Epithelial cell of prostate (primary cell): ENCODE results near the gene ELF1.

Source experiments
- DNase-seq: peaks from one replicate; pipeline ENCODE4 v3.0.0-alpha.2; 2011; ENCODE audit warnings: low read depth, low spot score
- H3K27ac ChIP-seq: fragments of 450-650 bp; 2 replicates; pipeline ENCODE4 v1.5.1; 2017; ENCODE audit warnings: mild to moderate bottlenecking

Gene ELF1

DNA sequence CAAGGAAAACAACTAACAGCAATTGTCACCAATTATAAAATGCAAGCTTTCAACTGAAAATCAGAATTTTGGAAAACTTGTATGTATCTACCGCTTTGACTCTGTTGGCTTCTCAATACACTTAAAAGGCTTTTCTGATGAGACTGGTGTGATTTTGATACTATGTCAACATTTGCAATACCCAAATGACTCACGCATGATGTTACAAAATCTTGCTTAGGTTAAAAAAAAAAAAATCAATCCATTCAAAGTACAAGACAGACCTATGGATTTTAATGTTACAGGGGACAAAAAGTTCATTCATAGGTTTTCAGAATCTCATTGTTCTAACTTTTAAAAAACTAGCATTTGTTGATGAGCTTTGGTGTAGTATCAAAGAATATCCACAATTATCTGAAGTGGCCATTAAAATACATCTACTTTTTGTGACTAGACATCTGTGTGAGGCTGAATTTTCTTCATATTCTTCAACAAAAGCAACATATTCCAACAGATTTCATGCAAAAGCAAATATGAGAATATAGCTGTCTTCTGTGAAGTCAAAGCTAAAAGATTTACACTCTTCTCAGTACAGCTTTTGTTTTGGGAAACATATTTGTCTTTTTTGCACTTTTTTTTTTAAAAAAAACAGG, 10.7 kb downstream of the ELF1 start:
- DNase-seq, result peak; percentile 44
- peak overlapping the region; percentile 70 for H3K27ac ChIP-seq

- peak overlapping the region; percentile 70 for H3K27ac ChIP-seq
- DNase-seq, result no peak
These were observed 11.4 kb downstream of the ELF1 start for GRCh38 chr13:41007744-41008128.

DNA sequence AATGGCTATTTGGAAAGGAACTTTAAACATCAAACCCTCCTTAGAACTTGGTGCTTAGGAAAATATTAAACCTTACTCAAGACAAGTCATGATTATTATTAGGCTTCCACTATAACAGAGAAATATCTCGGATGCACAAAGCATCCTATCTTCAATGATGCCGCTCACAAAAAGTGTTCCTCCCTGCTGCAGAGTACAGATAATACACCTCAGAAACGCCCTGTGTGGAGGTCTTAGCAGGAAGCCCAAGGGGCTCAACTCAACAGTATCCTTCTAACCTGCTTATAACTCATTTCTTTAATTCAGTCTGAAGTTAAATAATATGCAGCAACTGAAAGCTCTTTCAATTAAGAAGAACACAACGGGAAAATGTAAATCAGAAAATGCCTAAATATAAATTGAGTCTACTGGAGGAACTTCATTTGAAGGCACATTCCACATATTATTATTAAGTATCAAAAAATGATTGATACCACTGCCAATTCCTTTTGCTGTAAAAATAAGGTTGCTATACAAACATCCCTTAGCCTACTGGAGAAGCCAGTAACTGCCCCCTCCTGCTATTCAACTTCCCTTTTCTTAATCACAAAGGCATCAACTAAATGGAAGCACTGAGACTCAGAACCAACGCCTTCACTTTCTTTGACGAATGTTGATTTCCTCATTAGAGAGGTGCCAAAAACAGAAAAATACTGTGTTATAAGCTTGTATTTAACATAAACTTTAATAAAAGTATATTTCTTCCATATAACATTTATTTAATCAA, 12.0 kb downstream of the ELF1 start:
- H3K27ac ChIP-seq, result peak overlapping the region; percentile 70
- no peak for DNase-seq

DNA sequence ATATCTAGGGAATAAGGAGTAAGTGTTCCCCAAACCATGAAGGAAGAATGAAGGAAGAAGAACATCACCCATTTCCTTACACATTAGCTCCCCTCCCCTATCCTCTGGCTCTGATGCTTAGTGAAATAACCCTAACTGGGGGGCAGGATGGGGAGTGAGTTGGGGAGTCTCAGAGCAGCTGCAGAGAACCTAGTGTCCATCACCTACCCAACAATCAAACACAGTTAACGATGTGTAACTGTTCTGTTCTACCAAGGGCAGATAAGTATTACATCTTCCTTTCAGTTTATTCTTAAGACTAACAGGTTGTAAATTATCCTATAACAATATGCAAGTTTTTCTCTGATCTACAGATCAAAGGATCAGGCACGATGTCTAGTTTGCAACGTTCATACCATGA, 12.8 kb downstream of the ELF1 start:
- H3K27ac ChIP-seq, result no peak overlapping the region
- no peak for DNase-seq

DNA sequence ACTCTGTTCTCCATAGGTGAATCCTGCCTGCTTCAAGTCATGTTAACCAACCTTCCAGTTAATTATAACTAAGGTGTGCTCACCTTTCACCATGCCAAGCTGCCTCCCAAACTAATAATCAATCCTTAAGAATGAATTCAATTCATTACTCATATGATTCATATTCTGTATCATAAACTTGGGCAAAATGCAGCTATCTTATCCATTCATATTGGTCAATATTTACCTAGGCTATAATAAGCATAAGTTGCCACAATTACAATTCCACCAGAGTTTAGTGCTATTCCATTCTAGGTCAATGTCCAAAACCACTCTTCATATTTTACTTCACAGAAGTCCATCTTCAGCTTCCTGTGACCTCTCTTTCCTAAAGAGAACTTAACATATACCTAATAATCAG, 13.4 kb downstream of the ELF1 start:
- DNase-seq, result no peak
- H3K27ac ChIP-seq, result no peak overlapping the region

- no peak for DNase-seq
- H3K27ac ChIP-seq, result no peak overlapping the region
These were observed 14.0 kb downstream of the ELF1 start for GRCh38 chr13:41004875-41005693.

GRCh38 chr13:41002606-41003005, 16.5 kb downstream of the ELF1 start:
- DNase-seq, result no peak
- H3K27ac ChIP-seq, result no peak overlapping the region

DNA sequence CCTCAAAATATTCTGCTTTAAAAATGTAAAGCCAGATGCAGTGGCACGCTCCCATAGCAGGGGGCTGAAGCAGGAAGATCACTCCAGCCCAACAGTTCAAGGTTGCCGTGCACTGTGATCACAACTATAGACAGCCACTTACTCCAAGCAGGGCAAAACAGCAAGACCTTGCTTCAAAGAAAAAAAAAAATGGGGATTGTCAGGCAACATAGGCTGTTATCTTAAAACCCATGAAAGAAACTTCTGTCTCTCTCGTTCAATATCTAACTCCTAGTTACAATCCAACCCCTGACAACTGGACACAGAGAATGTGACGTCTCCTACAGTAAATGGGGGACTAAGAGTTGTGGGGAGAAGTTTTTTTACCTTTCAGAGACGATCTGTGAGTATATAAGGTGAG, 17.4 kb downstream of the ELF1 start:
- no peak for DNase-seq
- no peak overlapping the region for H3K27ac ChIP-seq

GRCh38 chr13:40999416-40999815, 19.7 kb downstream of the ELF1 start:
- no peak overlapping the region for H3K27ac ChIP-seq

DNA sequence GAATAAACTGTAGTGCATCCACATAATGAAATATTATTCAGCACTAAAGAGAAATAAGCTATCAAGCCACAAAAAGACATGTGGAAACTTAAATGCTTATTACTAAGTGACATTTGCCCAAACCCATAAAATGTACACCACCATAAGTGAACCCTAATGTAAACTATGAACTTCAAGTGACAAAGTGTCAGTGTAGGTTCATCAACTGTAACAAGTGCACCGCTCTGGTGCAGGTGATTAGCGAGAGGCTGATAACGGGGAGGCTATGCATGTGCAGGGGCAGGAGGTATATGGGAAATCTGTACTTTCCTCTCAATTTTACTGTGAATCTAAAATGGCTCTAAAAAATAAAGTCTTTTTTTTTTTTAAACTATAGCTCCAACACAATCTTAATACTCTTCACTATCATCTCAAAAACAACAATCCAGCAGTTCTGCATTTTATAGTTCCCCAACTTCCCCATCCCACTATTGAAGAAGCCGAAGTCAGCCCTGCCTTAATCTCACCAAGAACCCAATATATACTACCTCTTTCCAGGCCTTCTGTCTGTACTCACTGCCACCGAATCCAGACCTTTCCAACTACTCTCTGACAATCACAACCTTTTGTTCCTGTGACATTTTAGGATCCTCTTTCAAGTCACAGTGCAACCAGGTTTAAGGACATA, 22.6 kb downstream of the ELF1 start:
- H3K27ac ChIP-seq, result peak overlapping the region; percentile 96
- no peak for DNase-seq

More at GRCh38 chr13:40999416-40999815, 19.7 kb downstream of the ELF1 start:
- no peak for DNase-seq

DNA sequence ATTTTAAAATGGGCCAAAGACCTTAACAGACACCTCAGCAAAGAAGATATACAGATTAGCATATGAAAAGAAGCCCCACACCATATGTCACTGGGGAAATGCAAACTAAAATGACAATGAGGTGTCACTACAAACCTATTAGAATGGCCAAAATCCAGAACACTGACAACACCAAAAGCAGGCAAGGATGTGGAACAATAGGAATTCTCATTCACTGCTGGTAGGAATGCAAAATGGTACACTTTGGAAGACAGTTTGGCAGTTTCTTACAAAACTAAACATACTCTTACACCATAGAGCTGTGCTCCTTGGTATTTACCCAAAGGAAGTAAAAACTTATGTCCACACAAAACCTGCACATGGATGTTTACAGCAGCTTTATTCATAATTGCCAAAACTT, 23.1 kb downstream of the ELF1 start:
- H3K27ac ChIP-seq, result peak overlapping the region; percentile 96
- DNase-seq, result no peak

DNA sequence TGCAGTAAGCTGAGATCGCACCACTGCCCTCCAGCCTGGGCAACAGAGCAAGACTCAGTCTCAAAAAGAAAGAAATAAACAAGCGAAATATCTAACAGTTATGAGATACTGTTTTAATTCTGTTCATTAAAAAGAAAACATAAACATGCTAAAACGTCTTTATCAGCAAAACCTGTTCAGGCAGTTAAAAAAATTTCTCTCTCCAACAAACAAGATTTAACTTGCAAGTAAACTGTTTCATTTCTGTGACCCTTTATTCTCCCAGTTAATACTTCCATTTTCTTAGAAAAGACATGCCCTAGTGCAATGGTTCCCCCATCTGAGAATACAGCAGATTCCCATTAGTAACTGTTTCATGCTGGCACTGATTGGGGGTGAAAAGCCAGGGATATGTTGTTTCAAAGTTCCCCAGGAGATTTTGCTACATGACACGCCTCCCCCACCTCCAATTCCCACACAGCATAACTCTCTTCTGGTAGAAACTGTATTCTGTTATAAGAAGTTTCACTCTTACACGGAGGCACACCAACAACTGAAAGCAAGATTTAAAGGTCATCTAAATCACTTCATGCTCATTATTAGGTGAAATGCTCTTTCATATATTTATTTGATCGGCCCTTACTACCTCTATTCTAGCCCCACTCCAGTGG, 24.4 kb downstream of the ELF1 start:
- no peak for DNase-seq
- peak overlapping the region; percentile 96 for H3K27ac ChIP-seq

DNA sequence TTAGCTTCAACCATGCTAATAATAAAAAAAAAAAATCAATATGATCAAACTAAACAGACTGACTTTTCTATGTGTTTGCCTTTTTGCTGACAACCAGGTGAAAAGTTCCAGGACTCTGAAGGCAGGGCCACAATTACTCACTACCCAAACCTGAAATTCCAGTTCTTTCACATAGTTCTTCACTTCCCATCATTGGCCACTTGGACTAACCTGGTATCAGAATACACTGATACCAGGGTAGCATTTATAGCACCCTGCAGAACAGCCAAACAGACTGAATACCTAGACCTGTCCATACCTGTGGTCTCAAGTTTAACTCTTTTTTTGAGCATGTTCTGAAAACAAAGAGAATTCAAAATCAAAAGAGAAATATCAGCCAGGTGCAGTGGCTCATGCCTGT, 25.1 kb downstream of the ELF1 start:
- peak; percentile 94 for DNase-seq
- peak overlapping the region; percentile 96 for H3K27ac ChIP-seq

DNA sequence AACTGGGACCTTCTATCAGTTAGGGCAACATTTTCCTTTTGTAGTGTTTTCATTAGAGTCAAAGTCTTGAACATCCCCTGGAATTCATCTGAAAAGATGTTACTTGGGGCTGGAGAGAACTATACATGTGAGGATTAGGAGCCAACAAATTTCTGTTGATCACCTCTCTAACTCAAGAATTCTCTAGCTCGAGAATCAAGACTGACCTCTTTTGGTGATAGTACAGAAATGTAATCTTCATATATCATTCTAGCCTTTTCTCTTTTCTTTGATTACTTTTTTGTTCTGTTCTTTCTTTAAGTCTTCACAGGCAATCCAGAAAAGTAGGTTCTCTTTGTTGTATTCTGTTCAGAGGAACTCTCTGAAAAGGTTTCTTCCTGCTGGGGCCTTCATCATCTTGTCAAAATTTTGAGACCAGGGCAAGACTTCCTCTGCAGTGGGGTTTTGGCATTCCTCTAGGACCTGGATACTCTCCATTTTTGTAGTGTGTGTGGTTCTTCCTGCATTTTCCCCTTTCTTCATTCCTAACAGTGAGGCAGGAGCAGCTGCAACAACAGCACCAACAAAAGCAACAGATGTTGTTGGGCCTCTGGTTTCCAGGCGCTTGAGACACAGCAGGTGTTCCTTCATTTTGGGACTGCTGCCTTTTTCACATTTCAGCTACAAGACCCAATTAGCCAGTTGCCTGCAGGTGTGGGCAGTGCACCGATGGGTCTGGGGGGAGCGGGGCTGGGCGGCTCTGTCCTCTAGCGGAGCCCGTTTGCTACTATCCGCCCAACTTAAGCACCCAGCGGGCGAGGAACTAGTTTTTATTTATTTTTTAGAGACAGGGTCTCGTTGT, 26.2 kb downstream of the ELF1 start:
- peak overlapping the region; percentile 96 for H3K27ac ChIP-seq
- no peak for DNase-seq

DNA sequence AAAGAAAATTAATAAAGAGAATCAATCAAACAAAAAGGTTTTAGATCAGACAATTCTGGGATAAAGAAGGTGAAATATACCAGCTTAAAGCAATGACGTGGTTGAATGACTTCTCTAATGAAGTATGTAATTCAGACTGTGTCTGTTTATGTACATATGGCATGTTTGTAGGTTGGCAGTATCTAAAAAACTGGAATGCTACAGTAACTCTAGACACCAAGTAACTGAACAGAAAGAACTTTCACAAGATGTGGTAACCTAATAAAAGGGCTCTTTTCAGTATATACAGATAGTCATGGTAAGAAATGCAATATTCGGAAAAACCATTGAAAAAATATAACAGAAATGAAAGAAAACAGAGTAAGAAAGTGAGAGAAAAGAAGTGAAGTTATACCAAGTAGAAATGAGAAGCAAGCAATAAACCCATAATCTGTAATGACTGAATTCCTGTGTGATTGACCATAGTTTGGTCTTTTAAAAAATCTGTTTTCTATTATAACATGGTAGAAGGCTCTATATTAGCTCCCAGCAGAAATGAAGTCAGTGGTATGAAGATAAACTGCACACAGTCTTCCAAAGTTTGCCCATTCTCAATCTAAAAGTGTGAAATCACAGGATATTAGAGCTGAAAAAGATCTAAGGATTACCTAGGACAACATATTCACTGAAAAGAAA, 31.4 kb downstream of the ELF1 start:
- DNase-seq, result no peak
- H3K27ac ChIP-seq, result peak overlapping the region; percentile 8

- H3K27ac ChIP-seq, result peak overlapping the region; percentile 3
- DNase-seq, result no peak
These were observed 32.8 kb downstream of the ELF1 start for GRCh38 chr13:40986101-40986856.

GRCh38 chr13:40985381-40986100, 33.6 kb downstream of the ELF1 start:
- peak overlapping the region; percentile 68 for H3K27ac ChIP-seq

More at GRCh38 chr13:40985381-40986100, 33.6 kb downstream of the ELF1 start:
- DNase-seq, result no peak
